CD4-positive, alpha-beta T cell treated with Interleukin-15 for 4 hours (primary cell): ENCODE results near the gene COL6A2.
"Not testable (repeated sequence)": the region's sequence is repeated elsewhere in the genome, so short reads cannot be mapped to it uniquely, and the experiment has no call there.

Experiments used
- DNase-seq: peaks from one replicate; pipeline ENCODE4 v3.0.0-alpha.2; 2020; ENCODE audit warnings: low spot score

The COL6A2 gene

DNA sequence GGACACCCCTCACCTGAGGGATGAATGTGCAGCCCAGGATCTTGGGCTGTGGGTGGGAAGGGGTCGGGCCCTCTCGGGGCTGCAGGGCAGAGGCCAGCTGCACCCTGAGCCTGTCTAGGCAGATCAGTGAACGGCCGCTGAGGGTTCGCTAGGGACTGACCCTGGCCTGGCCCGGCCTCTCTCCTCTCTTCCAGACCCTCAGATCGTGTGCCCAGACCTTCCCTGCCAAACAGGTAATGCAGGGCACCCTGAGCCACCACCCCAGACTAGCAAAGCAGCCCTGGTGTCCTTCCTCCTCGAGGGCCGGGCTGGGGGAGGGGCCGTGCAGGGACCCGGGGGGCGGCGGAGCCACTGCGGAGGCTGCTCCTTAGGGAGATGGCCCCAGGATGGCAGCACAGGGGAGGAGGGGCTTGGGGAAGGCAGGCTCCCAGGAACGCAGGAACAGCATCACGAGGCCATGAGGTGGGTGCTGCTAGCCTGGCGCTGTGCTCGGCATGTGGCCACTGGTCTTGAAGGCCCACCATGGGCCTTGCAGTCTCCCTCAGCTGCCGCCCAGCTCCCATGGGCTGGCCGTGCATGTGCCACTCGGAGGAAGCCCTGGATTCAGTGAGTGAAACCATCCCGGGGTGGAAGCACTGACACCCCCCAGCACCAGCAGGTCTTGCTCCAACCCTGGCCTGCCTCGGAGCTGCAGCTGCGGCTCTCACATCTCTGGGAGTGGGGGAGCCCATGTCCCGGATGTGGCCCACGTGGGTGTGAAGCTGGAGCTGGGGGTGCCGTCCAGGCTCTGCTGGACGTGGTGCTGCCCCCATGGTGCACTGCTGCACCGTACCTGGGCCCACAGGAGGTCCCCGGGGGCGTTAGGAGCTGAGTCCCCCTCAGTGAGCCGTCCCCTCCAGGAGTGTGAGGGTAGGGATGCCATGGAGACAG is 28.7 kb downstream of the COL6A2 start:
- DNase-seq = no peak

DNA sequence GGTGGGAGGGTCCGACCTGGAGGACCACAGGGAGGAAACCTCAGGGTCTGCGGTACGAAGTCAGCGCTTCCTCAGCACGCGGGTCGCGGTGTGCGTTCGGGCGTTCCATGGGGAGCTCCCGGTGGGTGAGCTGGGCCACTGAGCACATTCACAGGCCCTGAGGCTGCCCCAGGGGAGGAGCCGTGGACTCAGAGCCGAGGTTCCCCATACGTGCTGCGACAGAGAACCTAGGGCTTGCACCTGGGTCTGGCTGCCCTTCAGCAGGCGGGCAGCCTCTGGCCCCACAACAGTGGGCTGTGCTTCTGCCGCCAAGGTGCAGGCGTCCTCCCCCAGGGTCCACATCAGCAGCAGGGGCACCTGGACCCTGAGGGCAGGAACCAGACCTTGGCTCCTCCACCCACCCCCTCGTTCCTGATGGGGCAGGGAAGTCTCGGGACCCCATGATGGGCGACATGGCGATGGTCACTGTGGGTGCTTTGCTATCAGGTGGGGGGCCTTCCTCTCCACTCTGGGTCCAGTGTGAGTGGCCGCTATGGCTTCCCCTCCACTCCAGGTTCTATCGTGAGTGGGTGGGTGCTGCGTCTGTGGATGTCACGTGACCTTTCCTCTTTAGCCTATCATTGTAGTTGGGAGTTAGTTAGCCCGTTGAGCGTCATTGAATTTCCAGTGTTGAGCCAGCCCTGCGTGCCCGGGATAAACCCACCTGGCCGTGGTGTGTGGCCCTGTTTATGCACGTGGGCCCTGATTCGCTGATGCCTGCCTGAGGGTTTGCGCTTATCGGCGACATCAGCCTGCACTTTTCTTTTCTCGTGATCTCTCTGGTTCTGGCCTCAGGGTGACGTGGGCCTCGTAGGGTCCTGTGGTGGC is 29.6 kb downstream of the COL6A2 start:
- DNase-seq = no peak

DNA sequence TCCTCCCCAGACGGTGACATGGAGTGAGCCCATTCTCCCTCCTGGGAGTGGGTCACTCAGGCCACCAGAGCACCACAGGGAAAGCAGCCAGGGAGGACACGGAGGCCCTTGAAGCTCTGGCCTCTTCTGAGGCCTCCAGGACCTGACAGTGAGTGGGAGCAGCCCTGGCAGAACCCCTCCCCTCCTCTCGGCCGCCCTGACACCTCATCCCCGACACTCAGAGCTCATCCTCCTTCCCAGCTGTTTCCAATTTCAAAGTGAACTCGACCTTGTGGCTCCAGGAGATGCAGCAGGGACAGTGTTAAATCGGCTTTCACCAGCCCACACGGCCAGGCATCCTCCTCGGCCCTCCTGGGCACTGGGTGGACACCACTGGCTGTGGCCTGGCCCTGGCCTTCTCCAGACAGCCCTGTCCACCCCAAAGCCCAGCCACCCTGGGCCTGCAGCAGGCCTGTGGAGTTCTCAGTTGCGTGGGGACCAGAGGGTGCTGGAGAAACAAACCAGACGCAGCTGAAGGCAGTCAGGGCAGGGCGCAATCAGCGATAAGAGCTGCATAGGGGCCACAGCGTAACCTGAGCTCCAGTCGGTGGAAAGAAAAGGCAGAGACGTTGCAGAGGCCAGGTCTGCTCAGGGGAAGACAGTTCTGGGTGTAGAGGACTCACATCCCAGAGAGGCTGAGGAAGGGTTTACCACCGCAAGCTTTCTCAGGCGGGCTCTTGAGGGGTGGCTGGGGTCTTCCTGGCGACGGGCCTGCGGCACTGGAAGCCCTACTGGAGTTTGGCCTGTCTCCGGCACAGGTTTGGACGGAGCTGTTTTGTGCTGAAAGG is 30.4 kb downstream of the COL6A2 start:
- no peak for DNase-seq

DNA sequence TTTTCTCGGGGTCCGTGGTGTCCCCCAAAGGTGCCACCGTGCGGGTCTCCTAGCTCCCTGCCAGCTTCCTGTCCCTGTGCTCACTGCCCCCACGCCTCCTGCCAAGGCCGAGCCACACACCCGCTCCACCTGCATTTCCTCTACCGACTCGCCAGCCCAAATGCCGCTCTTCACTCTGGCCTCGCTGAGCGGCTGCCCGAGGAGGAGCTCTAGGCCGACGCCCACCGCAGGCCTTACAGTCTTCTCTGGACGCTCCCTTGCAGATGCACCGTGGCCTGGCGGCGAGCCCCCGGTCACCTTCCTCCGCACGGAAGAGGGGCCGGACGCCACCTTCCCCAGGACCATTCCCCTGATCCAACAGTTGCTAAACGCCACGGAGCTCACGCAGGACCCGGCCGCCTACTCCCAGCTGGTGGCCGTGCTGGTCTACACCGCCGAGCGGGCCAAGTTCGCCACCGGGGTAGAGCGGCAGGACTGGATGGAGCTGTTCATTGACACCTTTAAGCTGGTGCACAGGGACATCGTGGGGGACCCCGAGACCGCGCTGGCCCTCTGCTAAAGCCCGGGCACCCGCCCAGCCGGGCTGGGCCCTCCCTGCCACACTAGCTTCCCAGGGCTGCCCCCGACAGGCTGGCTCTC is 31.1 kb downstream of the COL6A2 start:
- DNase-seq = no peak

DNA sequence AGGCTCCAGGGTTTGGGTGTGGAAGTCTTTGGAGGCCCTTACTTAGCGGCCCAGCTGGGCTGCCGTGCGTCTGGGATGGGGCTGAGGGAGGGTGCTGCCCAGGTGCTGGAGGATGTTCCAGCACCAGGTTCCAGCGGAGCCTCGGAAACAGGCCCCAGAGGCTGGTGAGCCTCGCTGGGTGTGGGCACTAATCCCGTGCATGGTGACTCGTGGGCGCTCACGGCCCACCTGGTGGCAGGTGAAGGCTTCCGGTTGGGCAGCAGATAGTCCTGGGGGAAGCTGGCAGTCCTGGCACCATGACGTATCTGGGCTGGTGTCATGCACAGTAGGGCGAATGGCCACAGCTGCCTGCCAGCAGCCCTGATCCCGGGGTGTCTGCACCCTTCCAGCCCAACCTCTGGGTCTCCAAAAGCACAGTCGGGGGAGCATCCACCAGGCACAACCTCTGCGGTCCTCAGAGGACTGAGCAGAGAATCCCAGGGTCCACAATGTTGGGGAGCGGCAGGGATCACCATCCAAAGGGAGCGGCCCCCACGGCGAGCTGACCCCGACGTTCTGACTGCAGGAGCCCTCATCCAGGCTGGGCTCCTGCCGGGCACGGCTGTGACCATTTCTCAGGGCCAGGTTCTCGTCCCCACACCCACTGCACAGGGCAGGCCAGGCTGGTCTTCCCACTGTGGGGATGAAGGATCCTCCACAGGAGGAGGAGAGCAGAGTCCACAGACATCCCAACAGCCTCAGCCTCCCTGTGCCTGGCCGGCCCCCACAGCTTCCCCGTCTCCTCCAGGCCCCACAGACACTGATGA is 32.1 kb downstream of the COL6A2 start:
- DNase-seq = no peak

DNA sequence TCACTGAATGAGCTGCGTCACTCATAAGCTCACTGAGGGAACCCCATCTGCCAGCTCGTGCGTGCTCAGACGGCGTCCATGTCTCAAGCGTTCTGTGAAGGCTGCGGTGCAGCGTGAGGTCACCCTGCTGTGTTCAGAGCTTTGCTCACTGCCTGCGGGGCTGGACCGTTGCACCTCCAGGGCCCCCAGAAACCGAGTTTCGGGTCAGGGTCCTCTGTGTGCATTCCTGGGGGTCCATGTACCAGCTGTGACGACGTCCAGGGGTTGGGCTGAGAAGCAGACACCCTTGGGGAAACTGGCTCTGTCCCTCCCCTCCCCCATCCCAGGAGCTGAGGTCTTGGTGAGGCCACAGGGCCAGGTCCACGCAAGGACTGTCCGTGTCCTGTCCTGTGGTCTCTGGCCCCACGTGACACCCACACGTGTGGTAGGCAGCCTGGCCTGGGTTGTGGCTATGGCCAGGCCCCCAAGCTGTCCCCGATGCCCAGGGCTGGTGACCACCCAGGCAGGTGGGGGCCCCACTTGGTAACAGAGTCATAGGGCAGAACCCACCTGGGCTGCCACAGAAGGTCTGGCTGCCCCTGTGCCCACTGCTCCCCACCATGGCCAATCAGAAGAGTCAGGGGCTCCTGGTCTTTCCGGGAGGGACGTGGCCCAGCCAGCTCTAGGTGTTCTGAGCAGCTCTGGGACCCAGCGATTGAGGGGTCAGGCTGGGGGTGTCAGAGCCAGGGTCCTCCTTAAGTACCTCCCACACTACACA is 33.1 kb downstream of the COL6A2 start:
- no peak for DNase-seq

DNA sequence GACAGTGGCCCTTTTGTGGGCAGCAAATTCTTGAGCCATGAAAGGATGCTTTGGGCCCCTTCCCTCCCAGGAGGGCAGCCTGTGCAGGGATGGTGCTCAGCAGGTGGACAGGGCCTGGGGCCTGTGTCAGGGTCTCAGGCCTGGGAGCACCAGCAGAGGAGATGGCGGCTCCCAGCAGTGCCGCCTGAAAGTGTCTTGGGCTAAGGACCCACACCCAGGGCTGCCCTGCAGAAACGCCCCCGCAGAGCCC is 33.6 kb downstream of the COL6A2 start:
- DNase-seq = no peak

DNA sequence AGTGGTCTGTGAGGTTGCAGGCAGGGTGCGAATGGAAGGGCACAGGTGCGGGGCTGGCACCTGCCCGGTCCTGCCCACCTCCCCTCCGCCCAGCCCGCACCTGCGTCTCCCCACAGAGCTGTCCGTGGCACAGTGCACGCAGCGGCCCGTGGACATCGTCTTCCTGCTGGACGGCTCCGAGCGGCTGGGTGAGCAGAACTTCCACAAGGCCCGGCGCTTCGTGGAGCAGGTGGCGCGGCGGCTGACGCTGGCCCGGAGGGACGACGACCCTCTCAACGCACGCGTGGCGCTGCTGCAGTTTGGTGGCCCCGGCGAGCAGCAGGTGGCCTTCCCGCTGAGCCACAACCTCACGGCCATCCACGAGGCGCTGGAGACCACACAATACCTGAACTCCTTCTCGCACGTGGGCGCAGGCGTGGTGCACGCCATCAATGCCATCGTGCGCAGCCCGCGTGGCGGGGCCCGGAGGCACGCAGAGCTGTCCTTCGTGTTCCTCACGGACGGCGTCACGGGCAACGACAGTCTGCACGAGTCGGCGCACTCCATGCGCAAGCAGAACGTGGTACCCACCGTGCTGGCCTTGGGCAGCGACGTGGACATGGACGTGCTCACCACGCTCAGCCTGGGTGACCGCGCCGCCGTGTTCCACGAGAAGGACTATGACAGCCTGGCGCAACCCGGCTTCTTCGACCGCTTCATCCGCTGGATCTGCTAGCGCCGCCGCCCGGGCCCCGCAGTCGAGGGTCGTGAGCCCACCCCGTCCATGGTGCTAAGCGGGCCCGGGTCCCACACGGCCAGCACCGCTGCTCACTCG is 34.1 kb downstream of the COL6A2 start:
- no peak for DNase-seq

DNA sequence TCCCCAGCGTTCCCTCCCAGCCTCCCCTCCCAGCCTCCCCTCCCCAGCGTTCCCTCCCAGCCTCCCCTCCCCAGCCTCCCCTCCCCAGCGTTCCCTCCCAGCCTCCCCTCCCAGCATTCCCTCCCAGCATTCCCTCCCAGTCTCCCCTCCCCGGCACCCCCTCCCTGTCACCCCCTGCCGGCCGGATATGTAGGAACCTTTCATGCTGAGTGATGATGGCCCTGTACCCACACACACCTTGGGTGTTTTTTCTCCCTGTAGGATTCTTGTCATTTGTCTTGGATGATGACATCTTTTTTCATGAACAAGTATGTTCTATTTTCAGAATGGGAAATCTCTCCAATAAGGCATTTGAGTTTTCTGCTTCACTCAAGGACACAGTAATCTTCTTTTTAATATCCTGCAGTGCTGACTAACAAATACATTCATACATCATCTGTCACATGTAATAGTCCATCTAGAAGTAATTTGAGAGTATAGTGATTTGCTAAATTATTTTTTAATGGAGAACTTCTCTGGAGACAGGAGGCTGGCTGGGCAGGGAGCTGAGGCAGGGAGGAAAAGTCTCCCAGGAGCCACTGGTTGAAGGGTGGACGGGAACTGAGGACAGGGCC is 38.0 kb downstream of the COL6A2 start:
- DNase-seq = no peak

DNA sequence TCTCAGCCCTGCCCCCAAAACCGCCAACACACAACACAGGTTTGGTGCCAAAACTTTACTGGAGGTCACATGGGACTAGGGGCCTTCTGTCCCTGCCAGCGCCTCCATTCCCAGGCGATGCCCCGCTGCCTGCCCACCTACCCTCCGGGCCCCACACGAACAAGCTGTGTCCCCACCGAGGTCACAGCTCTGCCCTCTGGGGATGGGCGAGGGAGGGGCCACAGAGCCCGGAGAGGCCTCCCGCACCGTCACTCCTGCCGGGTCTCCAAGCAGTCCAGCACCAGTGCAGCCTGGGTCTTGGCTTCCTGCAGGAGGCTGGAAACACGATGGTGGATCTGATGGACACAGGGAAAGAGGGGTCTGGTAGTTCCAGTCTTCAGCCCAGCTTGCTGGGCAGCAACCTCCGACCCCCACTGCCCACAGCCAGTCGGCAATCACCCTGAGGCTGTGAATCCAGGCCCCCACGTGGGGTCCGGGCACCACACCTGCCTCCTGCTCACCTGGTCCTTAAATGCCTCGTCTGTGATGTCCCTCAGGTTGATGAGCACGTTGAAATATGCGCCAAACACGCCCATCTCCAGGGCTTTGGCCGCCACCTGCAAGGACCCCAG is 38.9 kb downstream of the COL6A2 start:
- DNase-seq = no peak

DNA sequence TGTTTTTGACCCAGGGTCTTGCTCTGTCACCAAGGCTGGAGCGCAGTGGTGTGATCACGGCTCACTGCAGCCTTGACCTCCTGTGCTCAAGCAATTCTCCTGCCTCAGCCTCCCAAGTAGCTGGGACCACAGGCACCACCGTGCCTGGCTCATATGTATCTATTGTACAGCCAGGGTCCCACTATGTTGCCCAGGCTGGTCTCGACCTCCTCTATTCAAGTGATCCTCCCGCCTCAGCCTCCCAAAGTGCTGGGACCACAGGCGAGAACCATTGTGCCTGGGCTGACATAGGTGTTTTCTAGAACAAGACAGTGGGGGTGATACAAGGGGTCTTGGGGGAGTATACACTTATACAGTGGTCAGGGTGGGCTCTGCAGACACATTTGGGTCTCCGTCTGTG is 40.0 kb downstream of the COL6A2 start:
- DNase-seq = no peak

DNA sequence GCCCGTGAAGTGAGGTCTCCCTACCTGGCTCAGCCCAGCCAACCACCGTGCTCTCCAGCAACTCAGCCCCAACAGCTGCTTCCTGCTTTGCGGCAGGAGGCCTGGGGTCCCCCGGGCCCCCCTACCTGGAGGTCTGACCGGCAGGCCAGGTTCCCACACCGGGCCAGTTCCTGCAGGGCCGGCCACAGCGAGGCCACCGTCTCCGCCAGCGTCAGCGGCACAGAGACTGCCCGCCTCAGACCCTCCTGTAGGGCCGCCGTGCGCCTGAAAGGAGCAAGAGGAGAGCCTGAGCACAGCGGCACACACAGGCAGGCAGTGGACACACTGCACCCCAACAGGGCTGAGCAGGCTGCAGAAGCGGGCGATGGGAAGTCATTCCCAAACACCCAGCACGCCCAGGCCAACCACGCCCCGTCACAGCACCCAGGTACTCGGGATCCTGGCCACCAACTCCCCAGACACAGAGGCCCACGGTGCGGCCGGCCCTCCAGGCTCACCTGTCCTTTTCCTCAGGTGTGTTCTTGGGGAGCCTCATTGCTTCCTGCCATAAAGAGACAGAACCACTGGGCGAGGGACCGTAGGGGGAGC is 40.6 kb downstream of the COL6A2 start:
- no peak for DNase-seq

DNA sequence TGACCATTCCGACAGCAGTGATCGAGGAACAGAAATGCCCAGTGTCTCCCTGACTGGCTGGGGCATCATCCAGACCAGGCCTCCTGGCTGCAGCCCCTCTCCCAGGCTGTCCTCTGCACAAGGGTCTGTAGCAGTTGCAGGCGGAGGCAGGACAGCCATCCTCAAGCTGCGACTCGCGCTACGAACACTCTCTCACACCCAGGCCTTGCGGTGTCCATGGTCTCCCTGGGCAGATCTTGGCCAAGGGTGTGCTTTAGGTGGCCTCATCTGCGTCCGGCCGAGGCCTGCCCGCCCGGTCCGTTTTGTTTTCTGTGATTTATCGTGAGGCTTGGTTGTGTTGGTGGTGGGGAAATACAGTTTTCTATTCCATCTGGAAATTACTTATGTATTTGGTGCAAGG is 41.8 kb downstream of the COL6A2 start:
- no peak for DNase-seq

DNA sequence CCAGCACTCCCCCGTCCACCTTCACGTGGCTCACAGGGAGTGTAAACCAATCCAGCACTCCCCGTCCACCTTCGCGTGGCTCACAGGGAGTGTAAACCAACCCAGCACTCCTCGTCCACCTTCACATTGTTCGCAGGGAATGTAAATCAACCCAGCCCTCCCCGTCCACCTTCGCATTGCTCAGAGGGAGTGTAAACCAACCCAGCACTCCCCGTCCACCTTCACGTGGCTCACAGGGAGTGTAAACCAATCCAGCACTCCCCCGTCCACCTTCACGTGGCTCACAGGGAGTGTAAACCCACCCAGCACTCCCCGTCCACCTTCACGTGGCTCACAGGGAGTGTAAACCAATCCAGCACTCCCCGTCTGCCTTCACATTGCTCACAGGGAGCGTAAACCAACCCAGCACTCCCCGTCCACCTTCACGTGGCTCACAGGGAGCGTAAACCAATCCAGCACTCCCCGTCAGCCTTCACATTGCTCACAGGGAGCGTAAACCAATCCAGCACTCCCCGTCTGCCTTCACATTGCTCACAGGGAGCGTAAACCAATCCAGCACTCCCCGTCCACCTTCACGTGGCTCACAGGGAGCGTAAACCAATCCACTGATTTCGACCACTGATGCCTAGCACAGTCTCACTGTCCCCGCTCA is 42.6 kb downstream of the COL6A2 start:
- not testable (repeated sequence) for DNase-seq

DNA sequence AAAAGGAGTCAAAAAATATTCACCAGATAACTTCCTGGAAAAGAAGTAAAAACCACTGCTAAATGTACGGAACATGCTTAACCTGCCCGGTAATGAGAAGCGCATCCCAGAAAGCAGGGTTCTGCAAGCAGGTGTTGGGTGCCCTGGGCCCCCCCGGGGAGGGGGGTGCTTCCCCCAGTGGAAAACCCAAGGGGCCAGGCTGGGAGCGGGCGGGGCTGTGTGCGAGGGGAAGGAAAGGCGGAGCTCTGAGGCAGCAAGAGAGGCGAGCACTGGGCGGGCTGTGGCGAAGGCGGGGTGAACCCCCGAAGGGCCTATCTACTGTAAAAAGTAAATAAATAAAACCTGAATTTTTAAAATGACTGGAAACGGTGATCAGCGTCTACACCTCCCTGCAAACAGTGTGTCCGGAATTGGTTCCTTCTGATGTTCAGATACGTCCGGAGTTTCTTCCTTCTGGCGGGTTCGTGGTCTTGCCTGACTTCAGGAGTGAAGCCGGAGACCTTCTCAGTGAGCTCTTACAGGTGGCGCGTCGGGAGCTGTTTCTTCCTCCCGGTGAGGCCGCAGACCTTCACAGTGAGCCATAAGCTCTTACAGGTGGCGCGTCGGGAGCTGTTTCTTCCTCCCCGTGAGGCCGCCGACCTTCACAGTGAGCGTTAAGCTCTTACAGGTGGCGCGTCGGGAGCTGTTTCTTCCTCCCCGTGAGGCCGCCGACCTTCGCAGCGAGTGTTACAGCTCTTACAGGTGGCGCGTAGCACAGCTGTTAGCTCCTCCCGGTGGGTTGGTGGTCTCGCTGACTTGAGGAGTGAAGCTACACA is 44.1 kb downstream of the COL6A2 start:
- DNase-seq = no peak

DNA sequence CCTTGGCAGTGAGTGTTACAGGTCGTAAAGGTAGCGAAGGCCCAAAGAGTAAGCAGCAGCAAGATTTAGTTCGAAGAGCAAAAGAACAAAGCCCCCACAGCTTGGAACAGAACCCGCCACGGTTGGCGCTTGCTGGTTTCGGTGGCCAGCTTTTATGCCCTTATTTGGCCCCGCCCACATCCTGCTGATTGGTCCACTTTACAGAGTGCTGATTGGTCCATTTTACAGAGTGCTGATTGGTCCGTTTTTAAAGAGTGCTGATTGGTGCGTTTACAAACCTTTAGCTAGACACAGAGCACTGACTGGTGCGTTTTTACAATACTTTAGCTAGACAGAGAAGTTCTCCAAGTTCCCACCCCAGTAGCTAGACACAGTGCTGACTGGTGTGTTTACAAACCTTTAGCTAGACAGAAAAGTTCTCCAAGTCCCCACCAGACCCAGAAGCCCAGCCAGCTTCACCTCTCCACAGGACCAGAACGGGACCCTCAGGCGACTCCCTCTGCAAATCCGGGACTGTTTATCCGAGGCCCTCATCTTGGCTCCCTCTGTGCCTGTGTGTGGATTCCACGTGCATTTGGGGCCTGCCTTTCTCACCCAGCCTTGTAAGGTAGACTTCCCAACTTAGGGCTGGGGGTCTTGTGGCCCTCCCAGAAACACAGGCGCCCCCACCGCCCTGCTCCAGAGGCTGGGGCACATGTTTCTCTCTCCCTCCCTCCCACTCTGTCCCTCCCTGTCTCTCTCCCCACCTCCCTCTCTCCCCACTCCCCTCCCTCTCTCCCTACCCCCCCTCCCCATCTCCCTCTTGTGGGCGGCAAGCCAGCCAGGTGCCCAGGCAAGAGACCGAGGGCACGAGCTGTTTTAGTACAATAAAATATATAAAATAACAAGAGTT is 44.9 kb downstream of the COL6A2 start:
- DNase-seq = peak; percentile 4
